HG02759 (cell line): ENCODE measurements around the gene TRIP10.
"Not testable (repeated sequence)": the region's sequence is repeated elsewhere in the genome, so short reads cannot be mapped to it uniquely, and the experiment has no call there.

Source experiments
- ATAC-seq: cut with Tn5 transposase; IDR thresholded peaks from one replicate; pipeline ENCODE4 v1.9.1; 2021; ENCODE audit warnings: mild to moderate bottlenecking, moderate library complexity; ENCODE audit not compliant: unreplicated experiment

The TRIP10 gene

DNA sequence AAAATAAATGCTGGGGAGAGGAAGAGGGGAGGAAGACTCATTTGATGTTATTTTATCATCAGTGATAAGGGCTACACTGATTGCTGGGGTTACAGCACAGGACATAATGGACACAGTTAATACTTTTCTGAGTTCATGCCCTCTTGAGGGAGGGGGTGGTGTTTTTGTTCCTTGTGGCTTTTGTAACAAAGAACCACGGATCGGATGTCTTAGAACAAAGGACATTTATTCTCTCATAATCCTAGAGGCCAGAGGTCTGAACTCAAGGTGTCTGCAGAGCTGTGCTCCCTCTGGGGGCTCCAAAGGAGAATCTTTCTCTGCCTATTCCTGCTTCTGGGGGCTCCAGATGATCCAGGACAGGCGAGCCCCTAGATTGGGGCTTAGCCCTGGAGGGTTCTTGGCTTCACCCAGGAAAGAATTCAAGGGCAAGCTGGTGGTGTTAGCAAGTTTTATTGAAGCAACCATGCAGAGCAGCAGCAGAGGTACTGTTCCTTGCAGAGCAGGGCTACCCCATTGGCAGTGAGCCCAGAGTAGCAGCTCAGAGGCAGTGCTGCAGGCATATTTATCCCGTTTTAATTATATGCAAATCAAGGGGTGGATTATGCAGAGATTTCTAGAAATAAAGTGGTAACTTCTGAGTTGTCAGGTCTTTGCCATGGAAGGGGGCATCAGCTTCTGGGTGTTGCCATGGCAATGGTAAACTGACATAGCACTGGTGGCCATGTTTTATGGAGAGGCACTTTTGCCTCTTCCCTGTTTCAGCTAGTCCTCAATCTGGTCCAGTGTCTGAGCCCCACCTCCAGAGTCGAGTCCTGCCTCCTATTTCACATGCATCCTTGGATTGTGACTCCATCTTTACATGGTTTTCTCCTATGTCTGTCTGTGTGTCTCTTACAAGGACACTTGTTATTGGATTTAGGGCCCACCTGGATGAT lies 51.0 kb downstream of the TRIP10 start:
- no peak for ATAC-seq

GRCh38 chr19:6791237-6791636 lies 51.8 kb downstream of the TRIP10 start:
- no peak for ATAC-seq

DNA sequence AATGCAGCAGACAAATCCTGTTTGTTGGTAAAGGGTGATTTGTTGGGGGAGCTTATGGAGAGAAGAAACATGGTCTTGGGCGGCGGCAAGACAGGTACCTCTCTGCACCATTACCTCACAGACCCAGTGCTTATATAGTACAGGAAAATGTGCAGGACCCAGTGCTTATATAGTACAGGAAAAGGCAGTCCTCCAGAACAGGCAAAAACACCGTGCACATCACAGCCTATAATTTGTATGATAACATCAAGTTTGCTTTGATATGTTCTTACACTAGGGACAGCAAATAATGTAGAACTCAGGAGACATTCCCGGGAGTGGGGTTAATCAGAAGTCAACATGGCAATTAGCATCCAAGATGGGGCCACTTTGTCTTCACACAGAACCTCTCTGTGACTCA lies 53.9 kb downstream of the TRIP10 start:
- no peak for ATAC-seq

- ATAC-seq = no peak
Measured at GRCh38 chr19:6793973-6794372, 54.5 kb downstream of the TRIP10 start.

GRCh38 chr19:6794686-6795431 lies 55.4 kb downstream of the TRIP10 start:
- ATAC-seq = no peak

- no peak for ATAC-seq
Measured at GRCh38 chr19:6796278-6796677, 56.8 kb downstream of the TRIP10 start.

GRCh38 chr19:6797646-6798045 lies 58.2 kb downstream of the TRIP10 start:
- ATAC-seq = no peak

GRCh38 chr19:6800160-6800790 lies 60.8 kb downstream of the TRIP10 start:
- not testable (repeated sequence) for ATAC-seq

- ATAC-seq = no peak
Measured at GRCh38 chr19:6800991-6801484, 61.6 kb downstream of the TRIP10 start.
